RWPE2 (cell line): ENCODE measurements around the gene ATRAID.

Source experiments
- ATAC-seq: fragments of 200-7000 bp; cut with Tn5 transposase; 3 replicates; pipeline ENCODE4 v1.9.1; 2021; ENCODE audit warnings: low read depth
- DNase-seq: peaks from one replicate; pipeline ENCODE4 v3.0.0-alpha.2; 2020; ENCODE audit warnings: low spot score
- H3K27ac ChIP-seq: fragments of 450-650 bp; 2 replicates; pipeline ENCODE4 v1.5.1; 2017; ENCODE audit warnings: mild to moderate bottlenecking; ENCODE audit not compliant: poor library complexity, severe bottlenecking
- H3K27me3 ChIP-seq: fragments of 250-450 bp; sonication (Bioruptor Pico); 2 replicates; pipeline ENCODE4 v1.5.1; 2021; ENCODE audit warnings: mild to moderate bottlenecking, moderate library complexity; ENCODE audit not compliant: insufficient read depth, poor library complexity, severe bottlenecking
- H3K36me3 ChIP-seq: fragments of 250-450 bp; sonication (Bioruptor Pico); 2 replicates; pipeline ENCODE4 v1.5.1; 2020; ENCODE audit warnings: low read depth, mild to moderate bottlenecking, moderate library complexity
- H3K4me1 ChIP-seq: fragments of 250-450 bp; sonication (Bioruptor Pico); 2 replicates; pipeline ENCODE4 v1.5.1; 2021; ENCODE audit warnings: mild to moderate bottlenecking, moderate library complexity; ENCODE audit not compliant: insufficient read depth, poor library complexity, severe bottlenecking
- H3K4me3 ChIP-seq: fragments of 250-450 bp; sonication (Bioruptor Pico); 2 replicates; pipeline ENCODE4 v1.5.1; 2021; ENCODE audit warnings: mild to moderate bottlenecking, moderate library complexity; ENCODE audit not compliant: severe bottlenecking
- H3K9me3 ChIP-seq: fragments of 250-450 bp; sonication (Bioruptor Pico); 2 replicates; pipeline ENCODE4 v1.5.1; 2021; ENCODE audit warnings: mild to moderate bottlenecking, moderate library complexity; ENCODE audit not compliant: severe bottlenecking
- TF ChIP-seq, protein P1 (sequence below): fragments of 450-650 bp; IDR thresholded peaks from one replicate; pipeline ENCODE4 v1.5.1; 2017; ENCODE audit warnings: mild to moderate bottlenecking, moderate library complexity; ENCODE audit not compliant: poor library complexity, severe bottlenecking

The ATRAID gene

DNA sequence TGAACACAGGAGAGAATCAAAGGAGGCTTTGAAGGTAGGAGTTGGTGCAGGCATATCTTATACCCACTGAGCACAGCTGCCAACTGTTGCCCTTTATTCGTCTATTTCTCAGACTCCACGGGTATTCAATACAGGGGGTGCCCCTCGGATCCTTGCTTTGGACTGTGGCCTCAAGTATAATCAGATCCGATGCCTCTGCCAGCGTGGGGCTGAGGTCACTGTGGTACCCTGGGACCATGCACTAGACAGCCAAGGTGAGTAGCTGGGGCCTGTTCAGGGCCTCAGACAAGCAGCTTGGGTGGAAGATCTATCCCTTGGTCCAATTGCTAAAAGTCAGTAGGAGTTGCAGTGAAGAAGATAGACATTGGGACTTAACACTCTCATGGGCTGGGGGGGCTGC is 10.6 kb downstream of the ATRAID start:
- ATAC-seq, result no peak
- peaks cover 9% of the 10 kb centered on the region for H3K4me1 ChIP-seq
- no peak for DNase-seq
- no peak overlapping the region for H3K4me3 ChIP-seq
- TF ChIP-seq, protein P1, sequence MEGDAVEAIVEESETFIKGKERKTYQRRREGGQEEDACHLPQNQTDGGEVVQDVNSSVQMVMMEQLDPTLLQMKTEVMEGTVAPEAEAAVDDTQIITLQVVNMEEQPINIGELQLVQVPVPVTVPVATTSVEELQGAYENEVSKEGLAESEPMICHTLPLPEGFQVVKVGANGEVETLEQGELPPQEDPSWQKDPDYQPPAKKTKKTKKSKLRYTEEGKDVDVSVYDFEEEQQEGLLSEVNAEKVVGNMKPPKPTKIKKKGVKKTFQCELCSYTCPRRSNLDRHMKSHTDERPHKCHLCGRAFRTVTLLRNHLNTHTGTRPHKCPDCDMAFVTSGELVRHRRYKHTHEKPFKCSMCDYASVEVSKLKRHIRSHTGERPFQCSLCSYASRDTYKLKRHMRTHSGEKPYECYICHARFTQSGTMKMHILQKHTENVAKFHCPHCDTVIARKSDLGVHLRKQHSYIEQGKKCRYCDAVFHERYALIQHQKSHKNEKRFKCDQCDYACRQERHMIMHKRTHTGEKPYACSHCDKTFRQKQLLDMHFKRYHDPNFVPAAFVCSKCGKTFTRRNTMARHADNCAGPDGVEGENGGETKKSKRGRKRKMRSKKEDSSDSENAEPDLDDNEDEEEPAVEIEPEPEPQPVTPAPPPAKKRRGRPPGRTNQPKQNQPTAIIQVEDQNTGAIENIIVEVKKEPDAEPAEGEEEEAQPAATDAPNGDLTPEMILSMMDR, result no peak
- no peak overlapping the region for H3K27ac ChIP-seq
- H3K9me3 ChIP-seq, result no peaks in the 10 kb centered on the region
- peaks cover 94% of the 10 kb centered on the region for H3K36me3 ChIP-seq
- no peaks in the 10 kb centered on the region for H3K27me3 ChIP-seq

DNA sequence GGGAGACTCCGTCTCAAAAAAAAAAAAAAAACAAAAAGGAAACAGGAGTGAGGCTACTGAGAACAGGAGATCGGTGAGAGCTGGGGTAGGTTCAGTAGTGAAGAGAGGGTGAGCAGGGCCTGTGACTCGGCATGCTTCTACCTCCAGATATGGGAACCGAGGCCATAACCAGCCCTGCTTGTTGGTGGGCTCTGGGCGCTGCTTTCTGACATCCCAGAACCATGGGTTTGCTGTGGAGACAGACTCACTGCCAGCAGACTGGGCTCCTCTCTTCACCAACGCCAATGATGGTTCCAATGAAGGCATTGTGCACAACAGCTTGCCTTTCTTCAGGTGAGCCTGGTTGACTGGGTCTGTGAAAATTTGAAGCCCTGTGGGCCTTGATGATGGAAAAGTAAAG is 11.6 kb downstream of the ATRAID start:
- no peak for DNase-seq
- H3K4me3 ChIP-seq, result no peak overlapping the region
- H3K27ac ChIP-seq, result no peak overlapping the region
- H3K27me3 ChIP-seq, result no peaks in the 10 kb centered on the region
- peaks cover 96% of the 10 kb centered on the region for H3K36me3 ChIP-seq
- peaks cover 4% of the 10 kb centered on the region for H3K4me1 ChIP-seq
- H3K9me3 ChIP-seq, result no peaks in the 10 kb centered on the region
- ATAC-seq, result no peak
- TF ChIP-seq, protein P1, result no peak

GRCh38 chr2:27225526-27225925 is 13.7 kb downstream of the ATRAID start:
- H3K27ac ChIP-seq, result no peak overlapping the region
- TF ChIP-seq, protein P1, result no peak
- H3K4me1 ChIP-seq, result no peaks in the 10 kb centered on the region
- ATAC-seq, result no peak
- no peak overlapping the region for H3K4me3 ChIP-seq
- peaks cover 94% of the 10 kb centered on the region for H3K36me3 ChIP-seq
- no peaks in the 10 kb centered on the region for H3K27me3 ChIP-seq
- DNase-seq, result no peak
- H3K9me3 ChIP-seq, result no peaks in the 10 kb centered on the region

DNA sequence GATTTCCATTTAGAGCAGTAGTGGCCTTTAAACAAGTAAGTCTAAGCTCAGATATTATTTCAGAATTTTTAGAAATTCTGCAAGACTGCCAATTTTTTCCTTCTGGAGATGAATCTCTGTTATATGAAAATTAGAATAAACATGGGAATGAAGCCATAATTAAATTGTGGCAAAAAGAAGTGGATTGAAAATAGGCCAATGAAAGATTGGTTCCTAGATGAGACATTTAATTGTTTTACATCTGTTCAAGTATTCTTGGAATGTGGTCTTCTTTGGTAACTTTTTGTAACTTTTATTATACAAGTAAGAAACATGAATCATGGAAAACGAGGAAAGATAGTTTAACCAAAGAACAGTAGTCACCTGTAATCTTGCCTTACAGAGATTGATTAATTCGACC is 15.7 kb downstream of the ATRAID start:
- TF ChIP-seq, protein P1, result no peak
- DNase-seq, result no peak
- Histone ChIP-seq H3K4me1 (no peaks in the 10 kb centered on the region), H3K9me3 (no peaks in the 10 kb centered on the region), H3K27me3 (no peaks in the 10 kb centered on the region), H3K4me3 (no peak overlapping the region), H3K27ac (no peak overlapping the region), H3K36me3 (peaks cover 94% of the 10 kb centered on the region)
- no peak for ATAC-seq

DNA sequence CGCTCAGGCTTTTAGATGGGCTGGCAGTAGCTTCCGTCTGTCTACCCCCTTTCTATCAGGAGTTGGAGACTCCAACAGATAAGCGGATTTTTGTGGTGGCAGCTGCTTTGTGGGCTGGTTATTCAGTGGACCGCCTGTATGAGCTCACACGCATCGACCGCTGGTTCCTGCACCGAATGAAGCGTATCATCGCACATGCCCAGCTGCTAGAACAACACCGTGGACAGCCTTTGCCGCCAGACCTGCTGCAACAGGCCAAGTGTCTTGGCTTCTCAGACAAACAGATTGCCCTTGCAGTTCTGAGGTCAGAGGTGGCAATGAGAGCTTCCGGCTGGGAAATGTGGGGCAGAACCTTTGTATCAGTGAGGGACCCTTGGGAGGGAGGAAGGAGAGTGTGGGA is 20.1 kb downstream of the ATRAID start:
- peaks cover 98% of the 10 kb centered on the region for H3K36me3 ChIP-seq
- TF ChIP-seq, protein P1, result no peak

More for the DNA sequence above, 20.1 kb downstream of the ATRAID start:
- Histone ChIP-seq H3K4me3 (no peak overlapping the region), H3K9me3 (no peaks in the 10 kb centered on the region), H3K27ac (no peak overlapping the region), H3K4me1 (no peaks in the 10 kb centered on the region), H3K27me3 (no peaks in the 10 kb centered on the region)
- ATAC-seq (no peak), DNase-seq (no peak)
